Left ventricle myocardium inferior (tissue), 1 donor: ENCODE data around the gene MEGF11. TPM values are rescaled to one million over a fixed set of nuclear protein-coding genes. Genes with fewer than 3 reads are reported as not detected.

ENCODE experiments used
- DNase-seq: peaks from one replicate; pipeline ENCODE4 v3.0.0-alpha.2; 2020
- H3K27ac ChIP-seq: fragments of 200-600 bp; replicated peaks from 2 replicates; pipeline ENCODE4 v1.8.0; 2021
- H3K27me3 ChIP-seq: fragments of 200-600 bp; 2 replicates; pipeline ENCODE4 v1.8.0; 2021; ENCODE audit warnings: low read depth
- H3K36me3 ChIP-seq: fragments of 200-600 bp; 2 replicates; pipeline ENCODE4 v1.8.0; 2021
- H3K4me1 ChIP-seq: fragments of 200-600 bp; 2 replicates; pipeline ENCODE4 v1.8.0; 2021
- H3K4me3 ChIP-seq: fragments of 200-600 bp; 2 replicates; pipeline ENCODE4 v1.8.0; 2021; ENCODE audit warnings: mild to moderate bottlenecking, moderate library complexity
- H3K9me3 ChIP-seq: fragments of 200-600 bp; replicated peaks from 2 replicates; pipeline ENCODE4 v1.8.0; 2021
- CTCF ChIP-seq: fragments of 200-600 bp; IDR thresholded peaks from 2 replicates; pipeline ENCODE4 v1.8.0; 2021; ENCODE audit warnings: antibody characterized with exemption, mild to moderate bottlenecking, borderline replicate concordance
- intact Hi-C: fragments of 100-400 bp; cut with micrococcal nuclease; formaldehyde crosslinking; loops from one replicate; pipeline ENCODE4 v1.11.0; 2022
- total RNA-seq: library from RNA; stranded (reverse); fragmentation: NEBNext Ultra II Directional; extraction: Animal tissue kit (Norgen Biotek cat#: 25700); gene quantifications from one replicate; pipeline ENCODE4 v1.2.1, GENCODE V29; 2021
- donor health status: DM: no; HTN: yes; CAD: no; lungs with severe emphysema.

MEGF11 gene
- total RNA-seq, 1 donor from 2014 or later = not detected

DNA sequence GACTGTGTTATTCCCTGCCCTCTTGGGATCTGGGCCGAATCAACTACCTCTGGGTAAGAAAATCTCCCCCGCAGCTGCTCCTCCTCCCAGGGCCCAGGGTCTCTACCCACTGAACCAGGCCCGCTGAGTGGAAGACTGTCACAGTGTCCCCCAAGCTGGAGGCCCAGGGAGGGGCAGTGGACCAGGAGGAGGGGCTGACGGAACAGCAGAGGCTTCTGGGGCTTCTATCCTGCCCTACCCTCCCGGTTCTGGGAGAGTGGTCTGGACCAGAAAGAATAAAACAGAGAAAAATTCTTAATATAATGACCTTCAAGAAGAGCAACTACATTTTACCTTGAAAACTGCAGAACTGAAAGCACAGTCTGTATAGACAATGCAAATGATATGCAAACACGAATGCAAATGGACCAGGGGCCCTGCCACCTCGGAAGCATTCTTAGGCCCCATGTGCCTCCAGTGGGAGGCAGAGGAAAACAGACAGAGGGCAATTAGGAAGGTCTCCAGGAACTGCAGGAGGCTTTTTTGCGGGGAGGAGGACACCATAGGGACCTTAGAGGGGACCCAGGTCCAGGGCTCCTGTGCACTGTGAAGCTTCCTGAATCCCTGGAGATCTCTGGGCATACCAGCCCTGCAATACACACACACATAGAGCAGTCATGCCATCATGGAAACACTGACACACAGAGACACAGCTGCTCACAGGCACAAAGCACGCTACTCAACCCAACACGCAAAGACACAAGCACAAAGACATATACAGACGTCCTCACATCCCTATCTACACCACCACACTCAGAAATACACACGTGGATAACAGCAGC lies 12.3 kb downstream of the MEGF11 start:
- TF ChIP-seq CTCF = no peak
- intact Hi-C loops = no loop called here
- Histone ChIP-seq H3K9me3 (no peaks in the 10 kb centered on the region), H3K4me3 (no peak overlapping the region), H3K36me3 (no peaks in the 10 kb centered on the region), H3K4me1 (no peaks in the 10 kb centered on the region), H3K27me3 (peaks cover 93% of the 10 kb centered on the region), H3K27ac (no peak overlapping the region)
- no peak for DNase-seq

- Histone ChIP-seq H3K4me1 (no peaks in the 10 kb centered on the region), H3K27me3 (peaks cover 93% of the 10 kb centered on the region), H3K9me3 (no peaks in the 10 kb centered on the region), H3K36me3 (no peaks in the 10 kb centered on the region), H3K4me3 (no peak overlapping the region), H3K27ac (no peak overlapping the region)
- intact Hi-C loops = no loop called here
- DNase-seq = no peak
- TF ChIP-seq CTCF = no peak
These were observed 13.2 kb downstream of the MEGF11 start for GRCh38 chr15:66240240-66240794.

GRCh38 chr15:66239514-66239913 lies 14.0 kb downstream of the MEGF11 start:
- Histone ChIP-seq H3K27ac (no peak overlapping the region), H3K36me3 (no peaks in the 10 kb centered on the region), H3K4me3 (no peak overlapping the region), H3K4me1 (no peaks in the 10 kb centered on the region), H3K9me3 (no peaks in the 10 kb centered on the region), H3K27me3 (peaks cover 92% of the 10 kb centered on the region)
- no peak for TF ChIP-seq CTCF
- intact Hi-C loops = no loop called here
- DNase-seq = no peak

DNA sequence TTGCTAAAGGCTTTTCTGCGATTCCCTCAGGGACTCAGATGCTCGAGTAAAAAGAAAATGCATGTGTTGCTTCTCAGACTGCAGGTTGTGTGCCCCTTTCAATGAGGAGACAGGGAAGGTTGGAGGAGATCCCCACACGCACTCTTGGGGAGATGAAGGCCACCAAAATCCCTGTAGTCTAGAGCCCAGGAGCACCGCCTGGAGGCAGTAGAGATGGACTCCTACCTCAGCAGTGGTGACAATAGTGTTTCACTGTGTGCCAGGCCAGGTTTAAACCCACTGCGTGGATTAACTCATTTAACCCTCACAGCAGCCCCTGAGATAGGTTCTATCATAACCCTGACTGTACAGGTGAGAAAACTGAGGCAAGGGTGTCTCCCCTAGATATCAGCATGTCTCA lies 15.2 kb downstream of the MEGF11 start:
- Histone ChIP-seq H3K27ac (no peak overlapping the region), H3K9me3 (no peaks in the 10 kb centered on the region), H3K27me3 (peaks cover 87% of the 10 kb centered on the region), H3K36me3 (no peaks in the 10 kb centered on the region), H3K4me3 (no peak overlapping the region), H3K4me1 (no peaks in the 10 kb centered on the region)
- TF ChIP-seq CTCF = no peak
- DNase-seq = no peak
- intact Hi-C loops = no loop called here

GRCh38 chr15:66237513-66238235 lies 15.9 kb downstream of the MEGF11 start:
- H3K4me3 ChIP-seq = no peak overlapping the region
- H3K27me3 ChIP-seq = peaks cover 84% of the 10 kb centered on the region
- no peaks in the 10 kb centered on the region for H3K9me3 ChIP-seq
- H3K4me1 ChIP-seq = no peaks in the 10 kb centered on the region
- TF ChIP-seq CTCF = no peak
- intact Hi-C loops = no loop called here
- H3K27ac ChIP-seq = no peak overlapping the region
- no peak for DNase-seq
- no peaks in the 10 kb centered on the region for H3K36me3 ChIP-seq
